ENCODE measurements around the gene RPS25. TPM values are rescaled to one million over a fixed set of nuclear protein-coding genes. Genes with fewer than 3 reads are reported as not detected.

Gene RPS25
- total RNA-seq, 6 donors from 2014 or later: 253 to 1,288 (median 830) TPM

- Histone ChIP-seq H3K27ac (no peak overlapping the region), H3K4me3 (no peak overlapping the region), H3K27me3 (no peaks in the 10 kb centered on the region), H3K9me3 (no peaks in the 10 kb centered on the region), H3K4me1 (peaks cover 14 to 19% (median 18%) of the 10 kb centered on the region in 4 donors), H3K36me3 (peaks cover 24 to 92% (median 56%) of the 10 kb centered on the region in 4 donors)
- WGBS, 2 donors: 83 to 88% methylated on average over 3 of the region's 3 CpGs
- DNase-seq (no peak), ATAC-seq (ENCODE audit: low FRiP score in 2 of 2) (no peak)
- TF ChIP-seq POLR2AphosphoS5 (IDR thresholded peaks at IDR 0.05) (no peak), CTCF (IDR thresholded peaks at IDR 0.05) (no peak), POLR2A (IDR thresholded peaks at IDR 0.05) (no peak), EP300 (IDR thresholded peaks at IDR 0.05) (no peak)
Observed at GRCh38 chr11:119012629-119013170, 5.4 kb downstream of the RPS25 start.

- DNase-seq (no peak), ATAC-seq (ENCODE audit: low FRiP score in 2 of 2) (no peak)
- H3K36me3 ChIP-seq: peaks cover 27 to 97% (median 67%) of the 10 kb centered on the region in 4 donors
- H3K27me3 ChIP-seq: no peaks in the 10 kb centered on the region
- no peaks in the 10 kb centered on the region for H3K9me3 ChIP-seq
- no peak for TF ChIP-seq POLR2A (IDR thresholded peaks at IDR 0.05)
- TF ChIP-seq POLR2AphosphoS5 (IDR thresholded peaks at IDR 0.05): no peak
- no peak for TF ChIP-seq CTCF (IDR thresholded peaks at IDR 0.05)
- TF ChIP-seq EP300 (IDR thresholded peaks at IDR 0.05): no peak
- no peak overlapping the region for H3K4me3 ChIP-seq
- H3K4me1 ChIP-seq: peaks cover 4 to 10% (median 9%) of the 10 kb centered on the region in 4 donors
- WGBS, 2 donors: 94 to 95% methylated on average over 6 of the region's 6 CpGs
- no peak overlapping the region for H3K27ac ChIP-seq
Observed at GRCh38 chr11:119011476-119012053, 6.6 kb downstream of the RPS25 start.

- no peak for ATAC-seq (ENCODE audit: low FRiP score in 2 of 2)
Observed at GRCh38 chr11:119006656-119007055, 11.5 kb downstream of the RPS25 start.

DNA sequence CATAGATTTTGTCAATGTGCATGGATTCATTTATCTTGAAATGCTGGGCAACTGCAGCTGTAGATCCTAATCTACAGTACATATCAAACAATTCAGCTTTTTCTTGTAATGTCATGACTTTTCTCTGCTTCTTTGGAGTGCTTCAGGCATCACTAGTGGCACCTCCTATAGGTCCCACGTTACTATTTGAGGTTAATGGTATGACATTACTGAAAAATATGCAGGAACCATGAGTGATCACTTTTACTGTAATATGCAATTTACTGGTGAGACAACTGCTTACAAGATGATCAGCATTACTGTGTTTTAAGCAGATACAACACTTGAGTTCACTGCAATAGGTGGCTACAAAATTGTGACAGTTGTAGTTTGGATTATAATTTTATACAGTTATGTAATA lies 17.2 kb downstream of the RPS25 start:
- H3K4me3 ChIP-seq: no peak overlapping the region
- peaks cover 19 to 30% (median 22%) of the 10 kb centered on the region in 4 donors for H3K4me1 ChIP-seq
- TF ChIP-seq POLR2AphosphoS5 (IDR thresholded peaks at IDR 0.05) (no peak), POLR2A (IDR thresholded peaks at IDR 0.05) (no peak), EP300 (IDR thresholded peaks at IDR 0.05) (no peak), CTCF (IDR thresholded peaks at IDR 0.05) (no peak)
- H3K9me3 ChIP-seq: no peaks in the 10 kb centered on the region
- H3K36me3 ChIP-seq: peaks cover 0 to 63% (median 37%) of the 10 kb centered on the region in 4 donors
- H3K27ac ChIP-seq: no peak overlapping the region
- ATAC-seq (ENCODE audit: low FRiP score in 2 of 2): no peak
- 59 to 71% methylated on average over 1 of the region's 1 CpG for WGBS, 2 donors
- H3K27me3 ChIP-seq: no peaks in the 10 kb centered on the region
- DNase-seq: no peak

More at GRCh38 chr11:119006656-119007055, 11.5 kb downstream of the RPS25 start:
- no peak overlapping the region for H3K4me3 ChIP-seq
- 89 to 92% methylated on average over 4 of the region's 4 CpGs for WGBS, 2 donors
- no peaks in the 10 kb centered on the region for H3K9me3 ChIP-seq
- no peak for DNase-seq
- TF ChIP-seq POLR2A (IDR thresholded peaks at IDR 0.05) (no peak), CTCF (IDR thresholded peaks at IDR 0.05) (no peak), POLR2AphosphoS5 (IDR thresholded peaks at IDR 0.05) (no peak), EP300 (IDR thresholded peaks at IDR 0.05) (no peak)
- H3K27ac ChIP-seq: no peak overlapping the region
- no peaks in the 10 kb centered on the region for H3K4me1 ChIP-seq
- peaks cover 6 to 97% (median 56%) of the 10 kb centered on the region in 4 donors for H3K36me3 ChIP-seq
- no peaks in the 10 kb centered on the region for H3K27me3 ChIP-seq
